Caco-2 (cell line): Measurements from ENCODE around the gene PPP2R3A. TPM values are rescaled to one million over a fixed set of nuclear protein-coding genes. Genes with fewer than 3 reads are reported as not detected.
"Not testable (repeated sequence)": the region's sequence is repeated elsewhere in the genome, so short reads cannot be mapped to it uniquely, and the experiment has no call there.

Source experiments
- BruUV-seq: library from RNA; stranded (reverse); fragments of 400-500 nt; replicated peaks from 2 replicates; lab custom pipeline; 2021; lab: Mats Ljungman, UMichigan
- CTCF ChIA-PET: fragments of 300-600 bp; sonication (Branson Sonifier 250); formaldehyde crosslinking; loops from one replicate; lab custom pipeline; 2022; ENCODE audit warnings: antibody characterized with exemption; lab: Charles Lee
- POLR2A ChIA-PET: fragments of 300-600 bp; sonication (Branson Sonifier 250); formaldehyde crosslinking; loops from one replicate; lab custom pipeline; 2022; ENCODE audit warnings: antibody characterized with exemption; lab: Charles Lee
- DNase-seq, 2 experiments: peaks; one replicate each; pipeline versions ENCODE4 v3.0.0 to v3.0.0-alpha.2; 2020 to 2022
- H3K27me3 ChIP-seq: replicated peaks from 2 replicates; pipeline ENCODE4 v1.6.0; 2011; ENCODE audit warnings: low read length; ENCODE audit not compliant: control insufficient read depth, insufficient read depth
- H3K36me3 ChIP-seq: 2 replicates; pipeline ENCODE4 v1.5.1; 2011; ENCODE audit warnings: low read length; ENCODE audit not compliant: control insufficient read depth, insufficient read depth
- H3K4me1 ChIP-seq: fragments of 250-450 bp; sonication (Bioruptor Pico); 2 replicates; pipeline ENCODE4 v1.5.1; 2020; ENCODE audit warnings: mild to moderate bottlenecking
- H3K4me3 ChIP-seq: 2 replicates; pipeline ENCODE4 v1.5.1; 2011; ENCODE audit warnings: low read depth, mild to moderate bottlenecking, control low read depth, low read length
- H3K9me3 ChIP-seq: fragments of 250-450 bp; sonication (Bioruptor Pico); 2 replicates; pipeline ENCODE4 v1.5.1; 2020; ENCODE audit warnings: mild to moderate bottlenecking, moderate library complexity
- H3K27ac Mint-ChIP-seq: one replicate; pipeline ENCODE4 v1.8.0; 2022; ENCODE audit warnings: mixed read lengths; ENCODE audit not compliant: unreplicated experiment
- H3K27me3 Mint-ChIP-seq: one replicate; pipeline ENCODE4 v1.8.0; 2022; ENCODE audit warnings: mixed read lengths; ENCODE audit not compliant: insufficient read depth, unreplicated experiment
- H3K36me3 Mint-ChIP-seq: one replicate; pipeline ENCODE4 v1.8.0; 2022; ENCODE audit warnings: mild to moderate bottlenecking, mixed read lengths; ENCODE audit not compliant: insufficient read depth, unreplicated experiment
- H3K4me1 Mint-ChIP-seq: one replicate; pipeline ENCODE4 v1.8.0; 2022; ENCODE audit warnings: low read depth, mixed read lengths; ENCODE audit not compliant: unreplicated experiment
- H3K4me3 Mint-ChIP-seq: one replicate; pipeline ENCODE4 v1.8.0; 2022; ENCODE audit warnings: mild to moderate bottlenecking, moderate library complexity, mixed read lengths; ENCODE audit not compliant: unreplicated experiment
- H3K9me3 Mint-ChIP-seq: one replicate; pipeline ENCODE4 v1.8.0; 2022; ENCODE audit warnings: mixed read lengths; ENCODE audit not compliant: unreplicated experiment
- intact Hi-C: fragments of 100-400 bp; cut with micrococcal nuclease; formaldehyde crosslinking; loops from one replicate; pipeline ENCODE4 v1.10.0; 2022; ENCODE audit not compliant: unreplicated experiment
- total RNA-seq: library from RNA; stranded (reverse); gene quantifications from 2 replicates; pipeline ENCODE4 v1.2.3, GENCODE V29; 2022
- TF ChIP-seq, protein P1 (sequence below), 2 experiments: fragments of 200-600 bp in 1 of 2; IDR thresholded peaks; 1 replicate in 1 of 2; 2 replicates in 1 of 2; pipeline versions ENCODE4 v1.5.1 to v1.8.0; 2011 to 2022; ENCODE audit warnings: antibody characterized with exemption in 1 of 2, control low read depth in 1 of 2, inconsistent platforms in 1 of 2, low read depth in 1 of 2, low read length in 1 of 2, mild to moderate bottlenecking in 1 of 2, moderate library complexity in 1 of 2; ENCODE audit not compliant: insufficient read depth in 1 of 2, severe bottlenecking in 1 of 2, unreplicated experiment in 1 of 2

PPP2R3A gene
- total RNA-seq, 1 experiment from 2014 or later: 9.5 TPM

DNA sequence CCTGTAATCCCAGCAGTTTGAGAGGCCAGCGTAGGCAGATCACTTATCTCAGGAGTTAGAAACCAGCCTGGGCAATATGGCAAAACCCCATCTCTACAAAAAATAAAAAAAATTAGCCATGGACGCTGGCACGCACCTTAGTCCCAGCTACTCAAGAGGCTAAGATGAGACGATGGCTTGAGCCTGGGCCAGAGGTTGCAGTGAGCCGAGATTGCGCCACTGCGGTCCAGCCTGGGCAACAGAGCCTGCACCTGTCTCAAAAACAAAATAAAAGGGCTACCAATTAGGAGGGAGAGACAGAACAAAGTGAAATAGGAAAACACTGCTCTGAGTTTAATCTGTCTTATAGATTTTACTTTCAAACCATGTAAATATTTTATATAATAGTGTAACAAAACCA lies 196.8 kb downstream of the PPP2R3A start:
- TF ChIP-seq, protein P1, sequence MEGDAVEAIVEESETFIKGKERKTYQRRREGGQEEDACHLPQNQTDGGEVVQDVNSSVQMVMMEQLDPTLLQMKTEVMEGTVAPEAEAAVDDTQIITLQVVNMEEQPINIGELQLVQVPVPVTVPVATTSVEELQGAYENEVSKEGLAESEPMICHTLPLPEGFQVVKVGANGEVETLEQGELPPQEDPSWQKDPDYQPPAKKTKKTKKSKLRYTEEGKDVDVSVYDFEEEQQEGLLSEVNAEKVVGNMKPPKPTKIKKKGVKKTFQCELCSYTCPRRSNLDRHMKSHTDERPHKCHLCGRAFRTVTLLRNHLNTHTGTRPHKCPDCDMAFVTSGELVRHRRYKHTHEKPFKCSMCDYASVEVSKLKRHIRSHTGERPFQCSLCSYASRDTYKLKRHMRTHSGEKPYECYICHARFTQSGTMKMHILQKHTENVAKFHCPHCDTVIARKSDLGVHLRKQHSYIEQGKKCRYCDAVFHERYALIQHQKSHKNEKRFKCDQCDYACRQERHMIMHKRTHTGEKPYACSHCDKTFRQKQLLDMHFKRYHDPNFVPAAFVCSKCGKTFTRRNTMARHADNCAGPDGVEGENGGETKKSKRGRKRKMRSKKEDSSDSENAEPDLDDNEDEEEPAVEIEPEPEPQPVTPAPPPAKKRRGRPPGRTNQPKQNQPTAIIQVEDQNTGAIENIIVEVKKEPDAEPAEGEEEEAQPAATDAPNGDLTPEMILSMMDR (IDR thresholded peaks at IDR 0.05; ENCODE audit: insufficient read depth in 1 of 2, low read depth in 1 of 2, low read length in 1 of 2, severe bottlenecking in 1 of 2, unreplicated experiment in 1 of 2): no peak
- intact Hi-C loops: no loop called here

DNA sequence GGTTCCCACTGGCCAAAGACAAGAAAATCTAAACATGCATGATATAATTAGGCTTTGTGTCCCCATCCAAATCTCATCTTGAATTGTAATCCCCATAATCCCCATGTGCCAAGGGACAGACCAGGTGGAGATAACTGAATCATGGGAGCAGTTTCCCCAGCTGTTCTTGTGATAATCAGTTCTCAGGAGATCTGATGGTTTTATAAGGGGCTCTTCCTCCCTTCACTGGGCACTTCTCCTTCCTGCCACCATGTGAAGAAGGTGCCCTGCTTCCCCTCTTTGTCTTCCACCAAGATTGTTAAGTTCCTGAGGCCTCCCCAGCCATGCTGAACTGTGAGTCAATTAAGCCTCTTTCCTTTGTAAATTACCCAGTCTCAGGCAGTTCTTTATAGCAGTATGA lies 198.1 kb downstream of the PPP2R3A start:
- CTCF ChIA-PET, H3K9me3 ChIP-seq, H3K27me3 Mint-ChIP-seq, H3K36me3 Mint-ChIP-seq, H3K36me3 ChIP-seq, H3K27me3 ChIP-seq, H3K4me3 ChIP-seq, BruUV-seq, intact Hi-C loops, H3K4me1 ChIP-seq, H3K4me3 Mint-ChIP-seq, H3K9me3 Mint-ChIP-seq, POLR2A ChIA-PET, DNase-seq: not testable (repeated sequence)
- peaks cover 15% of the 10 kb centered on the region for H3K4me1 Mint-ChIP-seq
- H3K27ac Mint-ChIP-seq: peak overlapping the region; percentile 53

More for the DNA sequence above, 196.8 kb downstream of the PPP2R3A start:
- Mint-ChIP-seq H3K4me1 (peaks cover 15% of the 10 kb centered on the region), H3K36me3 (peaks cover 7% of the 10 kb centered on the region), H3K27ac (no peak overlapping the region), H3K27me3 (no peaks in the 10 kb centered on the region), H3K9me3 (no peaks in the 10 kb centered on the region), H3K4me3 (no peak overlapping the region)
- Histone ChIP-seq H3K4me3 (no peak overlapping the region), H3K27me3 (no peaks in the 10 kb centered on the region), H3K36me3 (no peaks in the 10 kb centered on the region), H3K4me1 (no peaks in the 10 kb centered on the region; the same call in 1 of the 2 replicates), H3K9me3 (no peaks in the 10 kb centered on the region)
- POLR2A ChIA-PET: no interaction called here
- DNase-seq: no peak
- BruUV-seq: no TSS peak
- CTCF ChIA-PET: no interaction called here

DNA sequence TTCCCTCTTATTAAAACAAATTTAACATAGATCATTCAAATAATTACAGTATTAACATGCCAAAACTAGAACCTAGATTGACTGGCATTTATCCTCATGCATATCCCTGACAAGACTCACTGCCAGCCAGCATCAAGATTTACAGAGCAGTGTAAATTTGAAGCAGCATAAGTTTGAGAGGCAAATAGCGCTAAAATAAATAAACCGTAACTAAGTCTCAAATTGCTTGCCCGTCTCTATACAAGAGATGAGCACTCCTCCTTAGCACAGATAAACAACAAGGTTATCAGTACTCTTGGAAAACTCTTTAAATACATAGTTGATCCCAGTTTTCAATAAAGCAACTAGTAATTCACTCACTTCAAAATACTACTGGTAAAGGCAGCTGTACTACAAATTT lies 201.0 kb downstream of the PPP2R3A start:
- no peaks in the 10 kb centered on the region for H3K27me3 Mint-ChIP-seq
- BruUV-seq: no TSS peak
- POLR2A ChIA-PET: no interaction called here
- H3K27ac Mint-ChIP-seq: no peak overlapping the region
- H3K4me1 ChIP-seq: no peaks in the 10 kb centered on the region; the same call in 1 of the 2 replicates
- no peaks in the 10 kb centered on the region for H3K9me3 ChIP-seq
- no peak overlapping the region for H3K4me3 Mint-ChIP-seq
- no peaks in the 10 kb centered on the region for H3K27me3 ChIP-seq
- DNase-seq: no peak
- no peaks in the 10 kb centered on the region for H3K9me3 Mint-ChIP-seq
- no peak overlapping the region for H3K4me3 ChIP-seq
- TF ChIP-seq, protein P1 (IDR thresholded peaks at IDR 0.05; ENCODE audit: insufficient read depth in 1 of 2, low read depth in 1 of 2, low read length in 1 of 2, severe bottlenecking in 1 of 2, unreplicated experiment in 1 of 2): no peak
- intact Hi-C loops: no loop called here
- CTCF ChIA-PET: no interaction called here
- H3K36me3 ChIP-seq: no peaks in the 10 kb centered on the region
- peaks cover 7% of the 10 kb centered on the region for H3K4me1 Mint-ChIP-seq
- no peaks in the 10 kb centered on the region for H3K36me3 Mint-ChIP-seq

DNA sequence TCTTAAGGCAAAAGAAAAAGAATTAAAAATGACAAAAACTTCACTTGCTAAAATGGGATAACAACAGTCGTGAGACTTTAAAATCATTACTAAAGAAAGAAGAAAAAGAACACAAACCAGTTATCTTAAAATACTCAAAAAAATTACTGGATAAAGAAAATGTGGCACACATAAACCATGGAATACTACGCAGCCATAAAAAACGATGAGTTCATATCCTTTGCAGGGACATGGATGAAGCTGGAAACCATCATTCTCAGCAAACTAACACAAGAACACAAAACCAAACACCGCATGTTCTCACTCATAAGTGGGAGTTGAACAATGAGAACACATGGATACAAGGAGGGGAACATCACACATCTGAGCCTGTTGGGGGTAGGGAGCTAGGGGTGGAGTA lies 202.7 kb downstream of the PPP2R3A start:
- H3K4me1 Mint-ChIP-seq, CTCF ChIA-PET, intact Hi-C loops, BruUV-seq, H3K36me3 Mint-ChIP-seq, H3K4me3 Mint-ChIP-seq, H3K27ac Mint-ChIP-seq, DNase-seq, H3K27me3 Mint-ChIP-seq, H3K4me1 ChIP-seq, H3K27me3 ChIP-seq, H3K36me3 ChIP-seq, H3K9me3 Mint-ChIP-seq, H3K9me3 ChIP-seq, H3K4me3 ChIP-seq, POLR2A ChIA-PET: not testable (repeated sequence)
